Nephron progenitor cell (in vitro differentiated cells): ENCODE data around the gene LRFN5.
"Not testable (repeated sequence)": the region's sequence is repeated elsewhere in the genome, so short reads cannot be mapped to it uniquely, and the experiment has no call there.

Experiments
- DNase-seq: peaks from one replicate; pipeline ENCODE4 v3.0.0; 2021
- H3K27ac Mint-ChIP-seq: 2 replicates; pipeline ENCODE4 v1.8.0; 2021; ENCODE audit warnings: mild to moderate bottlenecking, moderate library complexity, mixed read lengths
- H3K27me3 Mint-ChIP-seq: 2 replicates; pipeline ENCODE4 v1.8.0; 2021; ENCODE audit warnings: mild to moderate bottlenecking, low read depth, mixed read lengths; ENCODE audit not compliant: poor library complexity
- H3K36me3 Mint-ChIP-seq: 2 replicates; pipeline ENCODE4 v1.8.0; 2021; ENCODE audit warnings: low read depth, mixed read lengths
- H3K4me1 Mint-ChIP-seq: 2 replicates; pipeline ENCODE4 v1.8.0; 2021; ENCODE audit warnings: mixed read lengths
- H3K4me3 Mint-ChIP-seq: 2 replicates; pipeline ENCODE4 v1.8.0; 2021; ENCODE audit warnings: mild to moderate bottlenecking, moderate library complexity, mixed read lengths
- H3K9me3 Mint-ChIP-seq: 2 replicates; pipeline ENCODE4 v1.8.0; 2021; ENCODE audit warnings: mild to moderate bottlenecking, moderate library complexity, mixed read lengths
- TF ChIP-seq, protein P1 (sequence below): fragments of 200-600 bp; sonication (generic); IDR thresholded peaks from 2 replicates; pipeline ENCODE4 v1.5.0; 2021; ENCODE audit warnings: antibody characterized with exemption

Gene LRFN5

DNA sequence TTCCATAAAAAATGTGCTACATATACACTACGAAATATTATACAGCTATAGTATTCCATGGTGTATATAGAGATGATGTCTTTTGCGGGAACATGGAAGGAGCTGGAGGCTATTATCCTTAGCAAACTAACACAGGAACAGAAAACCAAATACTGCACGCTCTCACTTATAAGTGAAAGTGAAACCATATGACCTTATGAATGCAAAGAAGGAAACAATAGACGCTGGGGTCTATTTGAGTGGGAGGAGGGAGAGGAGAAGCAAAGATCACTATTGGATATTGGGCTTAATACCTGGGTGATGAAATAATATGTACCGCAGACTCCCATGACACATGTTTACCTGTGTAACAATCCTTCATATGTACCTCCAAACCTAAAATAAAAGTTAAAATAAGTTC lies 142.8 kb downstream of the LRFN5 start:
- Mint-ChIP-seq H3K27me3 (no peaks in the 10 kb centered on the region), H3K4me3 (no peak overlapping the region), H3K4me1 (no peaks in the 10 kb centered on the region), H3K9me3 (peaks cover 10% of the 10 kb centered on the region), H3K27ac (no peak overlapping the region), H3K36me3 (no peaks in the 10 kb centered on the region)
- TF ChIP-seq, protein P1, sequence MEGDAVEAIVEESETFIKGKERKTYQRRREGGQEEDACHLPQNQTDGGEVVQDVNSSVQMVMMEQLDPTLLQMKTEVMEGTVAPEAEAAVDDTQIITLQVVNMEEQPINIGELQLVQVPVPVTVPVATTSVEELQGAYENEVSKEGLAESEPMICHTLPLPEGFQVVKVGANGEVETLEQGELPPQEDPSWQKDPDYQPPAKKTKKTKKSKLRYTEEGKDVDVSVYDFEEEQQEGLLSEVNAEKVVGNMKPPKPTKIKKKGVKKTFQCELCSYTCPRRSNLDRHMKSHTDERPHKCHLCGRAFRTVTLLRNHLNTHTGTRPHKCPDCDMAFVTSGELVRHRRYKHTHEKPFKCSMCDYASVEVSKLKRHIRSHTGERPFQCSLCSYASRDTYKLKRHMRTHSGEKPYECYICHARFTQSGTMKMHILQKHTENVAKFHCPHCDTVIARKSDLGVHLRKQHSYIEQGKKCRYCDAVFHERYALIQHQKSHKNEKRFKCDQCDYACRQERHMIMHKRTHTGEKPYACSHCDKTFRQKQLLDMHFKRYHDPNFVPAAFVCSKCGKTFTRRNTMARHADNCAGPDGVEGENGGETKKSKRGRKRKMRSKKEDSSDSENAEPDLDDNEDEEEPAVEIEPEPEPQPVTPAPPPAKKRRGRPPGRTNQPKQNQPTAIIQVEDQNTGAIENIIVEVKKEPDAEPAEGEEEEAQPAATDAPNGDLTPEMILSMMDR = no peak
- no peak for DNase-seq

DNA sequence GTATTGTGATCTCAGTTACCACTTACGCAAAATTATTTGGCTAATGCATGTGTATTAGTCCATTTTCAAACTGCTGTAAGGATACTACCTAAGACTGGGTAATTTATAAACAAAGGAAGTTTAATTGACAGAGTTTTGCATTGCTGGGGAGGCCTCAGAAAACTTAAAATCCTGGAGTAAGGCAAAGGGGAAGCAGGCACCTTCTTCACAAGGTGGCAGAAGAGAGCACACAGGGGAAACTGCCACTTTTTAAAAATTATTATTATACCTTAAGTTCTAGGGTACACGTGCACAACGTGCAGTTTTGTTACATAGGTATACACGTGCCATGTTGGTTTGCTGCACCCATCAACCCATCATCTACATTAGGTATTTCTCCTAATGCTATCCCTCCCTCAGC lies 143.9 kb downstream of the LRFN5 start:
- not testable (repeated sequence) for H3K27ac Mint-ChIP-seq, H3K4me1 Mint-ChIP-seq, H3K27me3 Mint-ChIP-seq, H3K36me3 Mint-ChIP-seq, H3K4me3 Mint-ChIP-seq, DNase-seq
- H3K9me3 Mint-ChIP-seq = peaks cover 19% of the 10 kb centered on the region

DNA sequence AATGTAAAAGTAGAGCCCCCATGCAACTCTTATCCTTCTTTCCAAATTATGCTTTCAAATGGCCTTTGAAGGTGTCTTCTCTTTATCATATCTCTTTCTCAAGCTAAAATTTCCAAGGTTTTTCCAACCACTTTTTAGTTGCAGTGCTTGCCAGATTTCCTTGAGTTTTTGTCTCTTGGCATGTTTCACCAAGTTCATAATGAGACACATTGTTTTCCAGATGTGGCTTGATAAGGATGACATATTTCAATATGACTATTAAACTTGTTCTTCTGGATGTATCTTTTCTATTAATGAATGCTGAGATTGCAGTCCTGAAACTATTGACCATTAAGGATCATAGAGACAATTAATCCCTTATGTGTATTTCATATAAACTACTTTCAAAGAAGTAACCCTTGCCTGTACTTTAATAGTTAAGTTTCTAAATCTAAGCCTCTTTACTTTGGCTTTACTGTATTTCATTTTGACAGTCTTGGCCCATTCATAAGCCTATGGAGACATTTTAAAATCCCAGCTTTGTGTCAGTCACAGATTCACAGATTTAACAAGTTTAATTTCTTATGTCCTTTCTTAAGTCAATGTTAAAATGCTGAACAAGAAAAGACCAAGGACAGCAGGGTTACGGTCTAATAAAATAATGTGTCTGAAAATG lies 151.5 kb downstream of the LRFN5 start:
- Mint-ChIP-seq H3K27me3 (no peaks in the 10 kb centered on the region), H3K36me3 (peaks cover 5% of the 10 kb centered on the region)

DNA sequence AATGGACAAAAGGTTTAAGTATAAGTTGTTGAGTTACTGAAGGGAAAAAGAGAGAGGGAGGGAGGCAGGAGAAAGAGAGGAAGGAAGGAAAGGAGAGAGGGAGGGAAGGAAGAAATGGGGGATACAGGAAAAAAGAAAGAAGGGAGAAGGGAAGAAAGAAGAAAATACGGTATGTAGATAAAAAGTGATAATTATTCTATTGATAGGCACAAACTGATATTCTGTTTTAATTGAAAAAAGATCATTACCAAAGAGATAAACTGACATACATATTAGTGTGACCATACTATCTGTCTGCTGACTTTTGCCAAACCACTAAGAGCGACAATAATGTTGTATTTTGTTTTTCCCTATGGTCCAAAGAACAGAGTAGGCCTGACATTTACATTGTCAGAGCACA lies 154.5 kb downstream of the LRFN5 start:
- H3K4me1 Mint-ChIP-seq = no peaks in the 10 kb centered on the region
- H3K27ac Mint-ChIP-seq = no peak overlapping the region
- TF ChIP-seq, protein P1 = no peak
- H3K27me3 Mint-ChIP-seq = no peaks in the 10 kb centered on the region
- no peak for DNase-seq
- peaks cover 5% of the 10 kb centered on the region for H3K36me3 Mint-ChIP-seq
- no peak overlapping the region for H3K4me3 Mint-ChIP-seq
- peaks cover 15% of the 10 kb centered on the region for H3K9me3 Mint-ChIP-seq

More for the DNA sequence above, 151.5 kb downstream of the LRFN5 start:
- Mint-ChIP-seq H3K4me3 (no peak overlapping the region), H3K9me3 (peaks cover 40% of the 10 kb centered on the region), H3K4me1 (no peaks in the 10 kb centered on the region), H3K27ac (no peak overlapping the region)
- no peak for DNase-seq
- TF ChIP-seq, protein P1 = no peak

DNA sequence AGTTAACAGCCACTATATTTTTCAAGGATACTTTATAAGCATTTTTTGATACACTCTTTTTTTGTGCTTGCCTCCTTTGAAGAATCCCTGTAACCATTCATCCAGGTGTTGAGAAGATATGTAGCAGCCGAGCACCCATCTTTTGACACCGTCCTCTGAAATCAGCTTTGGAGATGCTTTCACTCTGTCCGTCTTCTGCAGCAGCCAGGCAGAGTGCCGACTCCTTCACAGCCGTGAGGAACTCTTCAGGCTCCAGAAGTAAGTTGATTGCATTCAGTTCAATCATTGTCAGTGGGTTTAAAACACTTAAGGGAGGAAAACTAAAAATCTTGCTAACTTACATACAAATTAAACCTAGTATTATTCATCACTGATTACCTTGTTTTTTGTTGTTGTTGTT lies 160.1 kb downstream of the LRFN5 start:
- H3K4me1 Mint-ChIP-seq = no peaks in the 10 kb centered on the region
- H3K36me3 Mint-ChIP-seq = no peaks in the 10 kb centered on the region
- H3K4me3 Mint-ChIP-seq = no peak overlapping the region
- H3K27me3 Mint-ChIP-seq = peaks cover 2% of the 10 kb centered on the region
- DNase-seq = no peak
- no peaks in the 10 kb centered on the region for H3K9me3 Mint-ChIP-seq
- TF ChIP-seq, protein P1 = no peak
- peak overlapping the region; percentile 27 for H3K27ac Mint-ChIP-seq

DNA sequence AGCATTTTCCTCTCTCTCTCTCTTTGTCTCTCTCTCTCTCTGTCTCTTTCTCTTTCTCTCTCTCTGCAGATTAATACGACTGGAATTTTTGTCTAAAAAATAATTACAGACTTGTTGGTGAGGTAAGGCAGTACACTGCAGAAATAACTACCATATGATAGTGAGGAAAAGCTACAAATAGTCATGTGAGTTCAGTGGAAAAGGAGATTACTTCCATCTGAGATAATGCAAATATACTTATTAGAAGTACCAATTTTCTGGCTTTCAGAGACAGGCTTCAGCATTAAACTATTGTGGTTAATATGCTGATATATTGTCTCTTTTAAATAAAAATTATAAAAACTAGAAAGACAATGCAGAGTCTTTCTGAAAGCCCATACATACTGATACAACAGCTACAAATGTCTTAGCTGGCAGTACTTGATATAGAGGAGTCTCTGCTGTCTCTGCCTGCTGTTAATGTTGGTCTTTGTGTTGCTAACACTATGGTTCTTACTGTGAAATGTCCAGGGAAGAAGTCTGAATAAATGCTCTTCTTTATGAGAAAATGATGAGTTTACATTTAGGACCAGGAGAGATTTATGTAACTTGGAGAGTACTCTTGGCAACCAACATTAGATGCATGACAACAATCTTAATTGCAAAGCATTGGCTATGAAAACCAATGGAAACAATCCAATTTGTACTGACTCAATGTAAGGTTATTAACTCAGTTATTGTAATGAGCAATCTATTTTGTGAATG lies 167.0 kb downstream of the LRFN5 start:
- H3K4me3 Mint-ChIP-seq = no peak overlapping the region
- no peaks in the 10 kb centered on the region for H3K9me3 Mint-ChIP-seq
- H3K36me3 Mint-ChIP-seq = no peaks in the 10 kb centered on the region
- H3K27me3 Mint-ChIP-seq = peaks cover 2% of the 10 kb centered on the region
- no peak for DNase-seq
- TF ChIP-seq, protein P1 = no peak
- no peaks in the 10 kb centered on the region for H3K4me1 Mint-ChIP-seq
- H3K27ac Mint-ChIP-seq = no peak overlapping the region
